ENCODE results near the gene TWF2.

TWF2 gene

GRCh38 chr3:52238193-52238760 lies 681 bp downstream of the TWF2 start:
- Histone ChIP-seq H3K9ac (ENCODE audit: low read depth, low read length, poor library complexity, severe bottlenecking) (peak overlapping the region; percentile 97), H3K4me2 (ENCODE audit: low read depth, low read length, poor library complexity, severe bottlenecking) (peak overlapping the region; percentile 94), H3K27me3 (ENCODE audit: insufficient read depth, low read length, poor library complexity, severe bottlenecking) (no peaks in the 10 kb centered on the region), H3K9me2 (replicated peaks; ENCODE audit: low read depth, low read length) (no peaks in the 10 kb centered on the region), H3K36me3 (ENCODE audit: insufficient read depth, low read length) (no peaks in the 10 kb centered on the region), H2AFZ (ENCODE audit: low read length) (peak overlapping the region; percentile 97), H3K79me2 (ENCODE audit: insufficient read depth, low read length) (peaks cover 54% of the 10 kb centered on the region), H4K20me1 (ENCODE audit: insufficient read depth, low read length, poor library complexity, severe bottlenecking) (peaks cover 15% of the 10 kb centered on the region), H3K4me3 (ENCODE audit: low read length, poor library complexity, severe bottlenecking) (peak overlapping the region; percentile 99), H3K4me1 (ENCODE audit: insufficient read depth, low read length, poor library complexity, severe bottlenecking) (peaks cover 34% of the 10 kb centered on the region), H3F3A (ENCODE audit: low read depth) (no peaks in the 10 kb centered on the region), H3K9me3 (ENCODE audit: insufficient read depth, low read depth, low read length) (no peaks in the 10 kb centered on the region)
- TF ChIP-seq EZH2phosphoT487 (IDR thresholded peaks at IDR 0.05; ENCODE audit: borderline replicate concordance) (no peak), CTCF (conservative IDR thresholded peaks at IDR 0.05; ENCODE audit: low read length) (no peak)

GRCh38 chr3:52237657-52238172 lies 1.2 kb downstream of the TWF2 start:
- peak overlapping the region; percentile 97 for H3K9ac ChIP-seq (ENCODE audit: low read depth, low read length, poor library complexity, severe bottlenecking)
- H3K9me2 ChIP-seq (replicated peaks; ENCODE audit: low read depth, low read length) = no peaks in the 10 kb centered on the region
- no peaks in the 10 kb centered on the region for H3F3A ChIP-seq (ENCODE audit: low read depth)
- peak overlapping the region; percentile 94 for H3K4me2 ChIP-seq (ENCODE audit: low read depth, low read length, poor library complexity, severe bottlenecking)
- peaks cover 34% of the 10 kb centered on the region for H3K4me1 ChIP-seq (ENCODE audit: insufficient read depth, low read length, poor library complexity, severe bottlenecking)
- no peaks in the 10 kb centered on the region for H3K27me3 ChIP-seq (ENCODE audit: insufficient read depth, low read length, poor library complexity, severe bottlenecking)
- H3K36me3 ChIP-seq (ENCODE audit: insufficient read depth, low read length) = no peaks in the 10 kb centered on the region
- no peak for TF ChIP-seq EZH2phosphoT487 (IDR thresholded peaks at IDR 0.05; ENCODE audit: borderline replicate concordance)
- TF ChIP-seq CTCF (conservative IDR thresholded peaks at IDR 0.05; ENCODE audit: low read length) = no peak
- H3K4me3 ChIP-seq (ENCODE audit: low read length, poor library complexity, severe bottlenecking) = peak overlapping the region; percentile 99
- H3K79me2 ChIP-seq (ENCODE audit: insufficient read depth, low read length) = peaks cover 54% of the 10 kb centered on the region
- peaks cover 15% of the 10 kb centered on the region for H4K20me1 ChIP-seq (ENCODE audit: insufficient read depth, low read length, poor library complexity, severe bottlenecking)
- no peaks in the 10 kb centered on the region for H3K9me3 ChIP-seq (ENCODE audit: insufficient read depth, low read depth, low read length)
- H2AFZ ChIP-seq (ENCODE audit: low read length) = no peak overlapping the region

GRCh38 chr3:52237006-52237656 lies 1.8 kb downstream of the TWF2 start:
- H3F3A ChIP-seq (ENCODE audit: low read depth) = no peaks in the 10 kb centered on the region
- H3K4me3 ChIP-seq (ENCODE audit: low read length, poor library complexity, severe bottlenecking) = peak overlapping the region; percentile 99
- peak overlapping the region; percentile 94 for H3K4me2 ChIP-seq (ENCODE audit: low read depth, low read length, poor library complexity, severe bottlenecking)
- peaks cover 54% of the 10 kb centered on the region for H3K79me2 ChIP-seq (ENCODE audit: insufficient read depth, low read length)
- peak overlapping the region; percentile 97 for H3K9ac ChIP-seq (ENCODE audit: low read depth, low read length, poor library complexity, severe bottlenecking)
- no peaks in the 10 kb centered on the region for H3K27me3 ChIP-seq (ENCODE audit: insufficient read depth, low read length, poor library complexity, severe bottlenecking)
- TF ChIP-seq EZH2phosphoT487 (IDR thresholded peaks at IDR 0.05; ENCODE audit: borderline replicate concordance) (no peak), CTCF (conservative IDR thresholded peaks at IDR 0.05; ENCODE audit: low read length) (no peak)
- H4K20me1 ChIP-seq (ENCODE audit: insufficient read depth, low read length, poor library complexity, severe bottlenecking) = peaks cover 18% of the 10 kb centered on the region
- no peaks in the 10 kb centered on the region for H3K36me3 ChIP-seq (ENCODE audit: insufficient read depth, low read length)
- H3K9me2 ChIP-seq (replicated peaks; ENCODE audit: low read depth, low read length) = no peaks in the 10 kb centered on the region
- peaks cover 34% of the 10 kb centered on the region for H3K4me1 ChIP-seq (ENCODE audit: insufficient read depth, low read length, poor library complexity, severe bottlenecking)
- no peak overlapping the region for H2AFZ ChIP-seq (ENCODE audit: low read length)
- no peaks in the 10 kb centered on the region for H3K9me3 ChIP-seq (ENCODE audit: insufficient read depth, low read depth, low read length)
